GM12874 (cell line): ENCODE results near the gene ALG12.

Experiments
- CTCF ChIP-seq: IDR thresholded peaks from 2 replicates; pipeline ENCODE4 v1.5.1; 2011; ENCODE audit warnings: low read depth, mild to moderate bottlenecking, control low read depth, low read length, moderate library complexity; ENCODE audit not compliant: insufficient read depth

The ALG12 gene

GRCh38 chr22:49928185-49928495, 9.9 kb upstream of the ALG12 start:
- no peak for TF ChIP-seq CTCF

- no peak for TF ChIP-seq CTCF
These were observed 9.4 kb upstream of the ALG12 start for GRCh38 chr22:49927483-49928184.

GRCh38 chr22:49926916-49927315, 8.7 kb upstream of the ALG12 start:
- TF ChIP-seq CTCF: no peak

- TF ChIP-seq CTCF: no peak
These were observed 7.4 kb upstream of the ALG12 start for GRCh38 chr22:49925525-49926128.

GRCh38 chr22:49924113-49924833, 6.0 kb upstream of the ALG12 start:
- TF ChIP-seq CTCF: no peak

GRCh38 chr22:49923445-49923844, 5.2 kb upstream of the ALG12 start:
- TF ChIP-seq CTCF: peak; percentile 59

- TF ChIP-seq CTCF: no peak
These were observed 4.7 kb upstream of the ALG12 start for GRCh38 chr22:49922926-49923325.
